IMR-90 (cell line): ENCODE data around the gene CERS6.

ENCODE experiments used
- CEBPB ChIP-seq: IDR thresholded peaks from 2 replicates; pipeline ENCODE4 v1.6.1; 2012; ENCODE audit warnings: low read depth, low read length, improper control_type of control experiment
- CHD1 ChIP-seq: IDR thresholded peaks from 2 replicates; pipeline ENCODE4 v1.6.1; 2012; ENCODE audit warnings: low read depth, low read length, improper control_type of control experiment
- CTCF ChIP-seq: conservative IDR thresholded peaks from 2 replicates; pipeline ENCODE4 v1.5.1; 2012; ENCODE audit warnings: mild to moderate bottlenecking, low read depth, low read length, improper control_type of control experiment
- ELK1 ChIP-seq: fragments of 150-350 bp; IDR thresholded peaks from 2 replicates; pipeline ENCODE4 v1.6.1; 2016; ENCODE audit warnings: low read depth, mild to moderate bottlenecking, low read length, moderate library complexity, borderline replicate concordance
- POLR2A ChIP-seq: IDR thresholded peaks from 2 replicates; pipeline ENCODE4 v1.6.1; 2012; ENCODE audit warnings: mild to moderate bottlenecking, low read depth, low read length
- RCOR1 ChIP-seq: IDR thresholded peaks from 2 replicates; pipeline ENCODE4 v1.6.1; 2012; ENCODE audit warnings: mild to moderate bottlenecking, low read length, improper control_type of control experiment; ENCODE audit not compliant: insufficient replicate concordance
- RFX5 ChIP-seq: IDR thresholded peaks from 2 replicates; pipeline ENCODE4 v1.8.0; 2012; ENCODE audit warnings: low read depth, mild to moderate bottlenecking, low read length, moderate library complexity
- SMC3 ChIP-seq: fragments of 150-350 bp; IDR thresholded peaks from 2 replicates; pipeline ENCODE4 v1.6.1; 2016; ENCODE audit warnings: low read depth, mild to moderate bottlenecking, antibody characterized with exemption, low read length, moderate library complexity
- USF2 ChIP-seq: fragments of 150-350 bp; IDR thresholded peaks from 2 replicates; pipeline ENCODE4 v1.6.1; 2017; ENCODE audit warnings: mild to moderate bottlenecking, antibody characterized with exemption, low read length, low read depth

- TF ChIP-seq SMC3 (no peak), CTCF (no peak), RFX5 (no peak), CHD1 (no peak), CEBPB (no peak), ELK1 (no peak), RCOR1 (no peak), USF2 (no peak), POLR2A (no peak)
Observed at GRCh38 chr2:168525020-168525419, 68.9 kb downstream of the CERS6 start.
